Stomach (tissue), 4 donors: ENCODE measurements around the gene VPS4B.

ENCODE experiments used
- EP300 ChIP-seq: sonication (generic); formaldehyde crosslinking; IDR thresholded peaks from one replicate; pipeline ENCODE4 v1.6.1; 2017; ENCODE audit warnings: antibody characterized with exemption
- POLR2A ChIP-seq, 4 donors: fragments of 450-650 bp; IDR thresholded peaks; one replicate each; pipeline ENCODE4 v1.6.1; 2016; ENCODE audit warnings: antibody characterized with exemption in 4 of 4, control low read depth in 2 of 4, mild to moderate bottlenecking in 1 of 4, moderate library complexity in 1 of 4
- POLR2AphosphoS5 ChIP-seq, 3 donors: sonication (generic); formaldehyde crosslinking; IDR thresholded peaks; one replicate each; pipeline ENCODE4 v1.6.1; 2016; ENCODE audit warnings: antibody characterized with exemption in 3 of 3
- TF ChIP-seq, protein P1 (sequence below), 7 experiments: fragments of 450-650 bp in 4 of 7; fragments of 200-600 bp in 3 of 7; sonication (generic) in 3 of 7; IDR thresholded peaks; one replicate each; pipeline ENCODE4 v1.5.1; 2016 to 2019; ENCODE audit warnings: antibody characterized with exemption in 7 of 7, control low read depth in 2 of 7, mild to moderate bottlenecking in 1 of 7

DNA sequence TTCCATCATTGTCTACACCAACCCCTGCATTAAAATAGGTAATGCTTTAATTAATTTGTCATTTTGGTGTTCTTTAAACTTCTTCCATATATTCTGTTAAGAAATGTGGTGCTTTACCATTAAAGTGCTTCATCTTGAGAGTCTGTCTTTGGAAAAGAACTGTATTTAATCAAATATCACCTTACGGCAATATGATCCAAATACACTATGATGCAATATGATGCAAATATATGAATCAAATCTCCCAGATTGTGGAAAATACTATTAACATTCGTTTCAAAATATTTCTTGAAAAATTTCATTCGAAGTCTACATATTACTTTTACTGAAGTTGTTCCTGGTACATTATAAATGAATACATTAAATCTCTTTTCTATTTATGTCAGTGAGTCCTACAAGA is 23.0 kb downstream of the VPS4B start:
- no peak for TF ChIP-seq POLR2A (IDR thresholded peaks at IDR 0.05)
- TF ChIP-seq, protein P1, sequence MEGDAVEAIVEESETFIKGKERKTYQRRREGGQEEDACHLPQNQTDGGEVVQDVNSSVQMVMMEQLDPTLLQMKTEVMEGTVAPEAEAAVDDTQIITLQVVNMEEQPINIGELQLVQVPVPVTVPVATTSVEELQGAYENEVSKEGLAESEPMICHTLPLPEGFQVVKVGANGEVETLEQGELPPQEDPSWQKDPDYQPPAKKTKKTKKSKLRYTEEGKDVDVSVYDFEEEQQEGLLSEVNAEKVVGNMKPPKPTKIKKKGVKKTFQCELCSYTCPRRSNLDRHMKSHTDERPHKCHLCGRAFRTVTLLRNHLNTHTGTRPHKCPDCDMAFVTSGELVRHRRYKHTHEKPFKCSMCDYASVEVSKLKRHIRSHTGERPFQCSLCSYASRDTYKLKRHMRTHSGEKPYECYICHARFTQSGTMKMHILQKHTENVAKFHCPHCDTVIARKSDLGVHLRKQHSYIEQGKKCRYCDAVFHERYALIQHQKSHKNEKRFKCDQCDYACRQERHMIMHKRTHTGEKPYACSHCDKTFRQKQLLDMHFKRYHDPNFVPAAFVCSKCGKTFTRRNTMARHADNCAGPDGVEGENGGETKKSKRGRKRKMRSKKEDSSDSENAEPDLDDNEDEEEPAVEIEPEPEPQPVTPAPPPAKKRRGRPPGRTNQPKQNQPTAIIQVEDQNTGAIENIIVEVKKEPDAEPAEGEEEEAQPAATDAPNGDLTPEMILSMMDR (IDR thresholded peaks at IDR 0.05), result no peak
- no peak for TF ChIP-seq POLR2AphosphoS5 (IDR thresholded peaks at IDR 0.05)
- TF ChIP-seq EP300, result no peak
